OCI-LY7 (cell line): ENCODE measurements around the gene SPPL3. TPM values are rescaled to one million over a fixed set of nuclear protein-coding genes. Genes with fewer than 3 reads are reported as not detected.

Experiments
- BruUV-seq: library from RNA; stranded (reverse); fragments of 400-500 nt; replicated peaks from 2 replicates; lab custom pipeline; 2021; lab: Mats Ljungman, UMichigan
- CTCF ChIA-PET: fragments of 300-600 bp; sonication (Branson Sonifier 250); formaldehyde crosslinking; loops from one replicate; lab custom pipeline; 2022; ENCODE audit warnings: antibody characterized with exemption; ENCODE audit not compliant: unreplicated experiment; lab: Charles Lee
- POLR2A ChIA-PET: fragments of 300-600 bp; sonication (Branson Sonifier 250); formaldehyde crosslinking; loops from one replicate; lab custom pipeline; 2022; ENCODE audit warnings: antibody characterized with exemption; lab: Charles Lee
- DNase-seq: peaks from one replicate; pipeline ENCODE4 v3.0.0-alpha.2; 2015; ENCODE audit warnings: low spot score
- H2AFZ ChIP-seq: fragments of 200-600 bp; sonication (generic), shearing (Covaris generic); 2 replicates; pipeline ENCODE4 v1.6.1; 2014; ENCODE audit warnings: mild to moderate bottlenecking, antibody characterized with exemption, low read length, moderate library complexity
- H3K27ac ChIP-seq: fragments of 200-600 bp; sonication (generic); 2 replicates; pipeline ENCODE4 v1.5.1; 2014; ENCODE audit warnings: mixed run types, low read depth, mild to moderate bottlenecking, moderate library complexity, low read length, inconsistent platforms; ENCODE audit not compliant: poor library complexity, severe bottlenecking
- H3K36me3 ChIP-seq: fragments of 200-600 bp; sonication (generic); 2 replicates; pipeline ENCODE4 v1.6.1; 2014; ENCODE audit warnings: mild to moderate bottlenecking, antibody characterized with exemption, low read length, moderate library complexity, mixed read lengths; ENCODE audit not compliant: insufficient read depth
- H3K4me1 ChIP-seq: fragments of 200-600 bp; sonication (generic); 2 replicates; pipeline ENCODE4 v1.5.1; 2014; ENCODE audit warnings: mild to moderate bottlenecking, low read length; ENCODE audit not compliant: insufficient read depth, poor library complexity, severe bottlenecking
- H3K4me2 ChIP-seq: fragments of 200-600 bp; sonication (generic); 2 replicates; pipeline ENCODE4 v1.6.1; 2014; ENCODE audit warnings: mild to moderate bottlenecking, low read length
- H3K4me3 ChIP-seq: fragments of 200-600 bp; sonication (generic); 2 replicates; pipeline ENCODE4 v1.5.1; 2014; ENCODE audit warnings: mild to moderate bottlenecking, low read depth, low read length; ENCODE audit not compliant: poor library complexity, severe bottlenecking
- H3K79me2 ChIP-seq: fragments of 200-600 bp; sonication (generic); 2 replicates; pipeline ENCODE4 v1.6.1; 2016; ENCODE audit warnings: low read depth, mild to moderate bottlenecking, low read length, moderate library complexity, mixed read lengths; ENCODE audit not compliant: insufficient read depth
- H3K9me2 ChIP-seq: fragments of 200-600 bp; sonication (generic); 2 replicates; pipeline ENCODE4 v1.6.1; 2016; ENCODE audit warnings: mild to moderate bottlenecking, low read length, mixed read lengths; ENCODE audit not compliant: insufficient read depth
- H3K9me3 ChIP-seq: fragments of 200-600 bp; sonication (generic); 2 replicates; pipeline ENCODE4 v1.6.1; 2014; ENCODE audit warnings: mild to moderate bottlenecking, mixed run types, low read length, mixed read lengths
- H4K20me1 ChIP-seq: fragments of 200-600 bp; sonication (generic); 2 replicates; pipeline ENCODE4 v1.6.1; 2014; ENCODE audit warnings: mild to moderate bottlenecking, antibody characterized with exemption, low read length, moderate library complexity, mixed read lengths; ENCODE audit not compliant: insufficient read depth
- EZH2phosphoT487 ChIP-seq: fragments of 200-600 bp; sonication (generic); IDR thresholded peaks from 2 replicates; pipeline ENCODE4 v1.6.1; 2018; ENCODE audit warnings: low read depth, borderline replicate concordance, mild to moderate bottlenecking, mixed run types, antibody characterized with exemption, low read length, moderate library complexity, mixed read lengths
- intact Hi-C: fragments of 100-400 bp; cut with micrococcal nuclease; formaldehyde crosslinking; loops from one replicate; pipeline ENCODE4 v1.10.0; 2022; ENCODE audit not compliant: unreplicated experiment
- total RNA-seq, 2 experiments: library from RNA; depleted of rRNA in 1 of 2; stranded (reverse); fragments of >200 nt in 1 of 2; shearing (Covaris generic) in 1 of 2; gene quantifications; 2 replicates each; pipeline ENCODE4 v1.2.3, GENCODE V29; 2014 to 2022
- TF ChIP-seq, protein P1 (sequence below): fragments of 200-600 bp; sonication (generic); conservative IDR thresholded peaks from 2 replicates; pipeline ENCODE4 v1.5.1; 2014; ENCODE audit warnings: mild to moderate bottlenecking, antibody characterized with exemption, low read length, moderate library complexity, mixed read lengths

Gene SPPL3
- total RNA-seq, 2 experiments from 2014 or later = 8.6 to 36.6 TPM

DNA sequence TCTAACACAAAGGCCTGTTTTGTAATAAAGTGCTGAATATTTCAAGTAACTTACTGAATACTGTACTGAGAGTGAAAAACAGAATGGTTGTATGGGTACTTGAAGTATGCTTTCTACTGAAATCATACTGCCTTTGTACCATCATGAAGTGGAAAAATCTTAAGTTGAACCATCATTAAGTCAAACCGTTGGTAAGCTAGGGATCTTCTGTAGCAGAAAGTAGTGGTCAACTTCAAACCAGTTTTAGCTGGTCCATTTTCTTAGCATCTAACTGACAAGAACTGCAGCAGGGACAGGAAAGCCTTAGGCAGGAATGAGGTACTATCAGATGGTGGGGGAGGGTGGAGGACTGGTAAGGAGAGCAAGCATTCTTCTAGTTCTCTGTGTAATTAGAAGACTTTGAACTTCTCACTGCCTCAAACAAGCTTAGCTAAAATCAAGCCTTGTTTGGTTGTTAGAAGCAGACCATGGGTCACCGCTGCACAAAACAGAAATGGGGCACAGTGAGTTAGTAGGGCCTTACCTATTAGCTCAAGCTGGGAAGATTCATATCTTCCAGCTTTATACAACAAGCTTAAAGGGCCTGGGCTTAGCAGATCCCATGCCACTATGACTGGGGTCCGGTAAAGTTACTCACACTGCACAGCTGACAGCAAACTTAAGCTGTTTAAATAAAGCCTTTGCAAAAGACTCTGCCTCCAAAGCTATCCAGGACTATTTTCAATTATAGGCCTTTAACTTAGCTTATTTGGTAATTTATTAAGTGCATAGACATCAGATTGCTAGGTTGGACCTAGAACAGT lies 104.7 kb downstream of the SPPL3 start:
- POLR2A ChIA-PET = interaction anchor here (0.6 to 2.8 kb wide), 8 partner anchors 11 to 659 kb away, joined by 3 to 10 read pairs (median 4); no protein-coding TSS in a partner anchor
- no TSS peak for BruUV-seq
- peak; percentile 33 for DNase-seq

DNA sequence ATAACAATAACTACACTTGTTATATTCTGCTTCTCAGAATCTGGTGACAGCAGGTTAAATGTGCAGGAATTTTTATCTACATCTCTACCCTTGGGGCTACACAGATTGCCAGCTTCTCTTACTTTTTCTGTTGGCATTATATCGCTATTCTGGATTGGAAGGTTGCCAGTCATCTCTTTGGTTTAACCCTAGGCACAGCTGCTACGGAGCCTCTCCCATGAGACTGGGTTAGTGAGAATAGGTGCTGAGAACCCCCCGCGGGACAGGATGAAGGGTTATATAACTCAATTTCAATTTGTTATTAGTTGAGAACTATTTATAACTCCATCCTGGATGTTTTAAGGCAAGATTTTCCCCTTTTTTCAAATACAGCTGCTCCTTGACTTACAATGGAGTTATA lies 105.5 kb downstream of the SPPL3 start:
- BruUV-seq = no TSS peak
- intact Hi-C loops = loop anchor here (2.0 kb wide), 1 partner anchor 48 kb away; no protein-coding TSS in a partner anchor
- ChIA-PET CTCF (no interaction called here), POLR2A (interaction anchor here (0.6 to 2.8 kb wide), 10 partner anchors 10 to 659 kb away, joined by 3 to 10 read pairs (median 4); no protein-coding TSS in a partner anchor)
- Histone ChIP-seq H3K4me3 (peak overlapping the region; percentile 49), H3K79me2 (no peaks in the 10 kb centered on the region), H3K9me2 (no peaks in the 10 kb centered on the region), H4K20me1 (peaks cover 8% of the 10 kb centered on the region; the same call in 1 of the 2 replicates), H3K9me3 (peaks cover 26% of the 10 kb centered on the region), H3K27ac (peak overlapping the region; percentile 60), H3K4me2 (peak overlapping the region; percentile 71), H3K4me1 (peaks cover 50% of the 10 kb centered on the region), H2AFZ (peak overlapping the region; percentile 10; the same call in 1 of the 2 replicates), H3K36me3 (peaks cover 24% of the 10 kb centered on the region)
- TF ChIP-seq, protein P1, sequence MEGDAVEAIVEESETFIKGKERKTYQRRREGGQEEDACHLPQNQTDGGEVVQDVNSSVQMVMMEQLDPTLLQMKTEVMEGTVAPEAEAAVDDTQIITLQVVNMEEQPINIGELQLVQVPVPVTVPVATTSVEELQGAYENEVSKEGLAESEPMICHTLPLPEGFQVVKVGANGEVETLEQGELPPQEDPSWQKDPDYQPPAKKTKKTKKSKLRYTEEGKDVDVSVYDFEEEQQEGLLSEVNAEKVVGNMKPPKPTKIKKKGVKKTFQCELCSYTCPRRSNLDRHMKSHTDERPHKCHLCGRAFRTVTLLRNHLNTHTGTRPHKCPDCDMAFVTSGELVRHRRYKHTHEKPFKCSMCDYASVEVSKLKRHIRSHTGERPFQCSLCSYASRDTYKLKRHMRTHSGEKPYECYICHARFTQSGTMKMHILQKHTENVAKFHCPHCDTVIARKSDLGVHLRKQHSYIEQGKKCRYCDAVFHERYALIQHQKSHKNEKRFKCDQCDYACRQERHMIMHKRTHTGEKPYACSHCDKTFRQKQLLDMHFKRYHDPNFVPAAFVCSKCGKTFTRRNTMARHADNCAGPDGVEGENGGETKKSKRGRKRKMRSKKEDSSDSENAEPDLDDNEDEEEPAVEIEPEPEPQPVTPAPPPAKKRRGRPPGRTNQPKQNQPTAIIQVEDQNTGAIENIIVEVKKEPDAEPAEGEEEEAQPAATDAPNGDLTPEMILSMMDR = no peak
- TF ChIP-seq EZH2phosphoT487 = no peak
- peak; percentile 72 for DNase-seq

More for the DNA sequence above, 104.7 kb downstream of the SPPL3 start:
- Histone ChIP-seq H3K79me2 (no peaks in the 10 kb centered on the region), H4K20me1 (peaks cover 8% of the 10 kb centered on the region; the same call in 1 of the 2 replicates), H3K4me3 (peak overlapping the region; percentile 49), H3K9me2 (no peaks in the 10 kb centered on the region), H3K36me3 (peaks cover 26% of the 10 kb centered on the region), H2AFZ (no peak overlapping the region), H3K27ac (peak overlapping the region; percentile 60), H3K4me1 (peaks cover 50% of the 10 kb centered on the region), H3K4me2 (peak overlapping the region; percentile 71), H3K9me3 (peaks cover 22% of the 10 kb centered on the region)
- intact Hi-C loops = loop anchor here (2.0 kb wide), 1 partner anchor 47 kb away; no protein-coding TSS in a partner anchor
- CTCF ChIA-PET = no interaction called here
- TF ChIP-seq, protein P1 = no peak
- TF ChIP-seq EZH2phosphoT487 = no peak
